GM23338 (cell line): ENCODE data around the gene GIMAP4.

Source experiments
- CTCF ChIP-seq, 2 experiments: fragments of 200-600 bp in 1 of 2; sonication (generic) in 1 of 2; conservative IDR thresholded peaks; 2 replicates each; pipeline versions ENCODE4 v1.5.1 to v1.6.1; 2016 to 2017; ENCODE audit warnings: antibody characterized with exemption in 2 of 2, low read depth in 2 of 2, mild to moderate bottlenecking in 2 of 2, moderate library complexity in 1 of 2
- POLR2AphosphoS5 ChIP-seq: IDR thresholded peaks from 2 replicates; pipeline ENCODE4 v1.6.1; 2016; ENCODE audit warnings: antibody characterized with exemption, low read depth

GRCh38 chr7:150620061-150620460 lies 52.9 kb downstream of the GIMAP4 start:
- TF ChIP-seq CTCF (conservative IDR thresholded peaks at IDR 0.05; ENCODE audit: low read depth in 2 of 2) (no peak), POLR2AphosphoS5 (no peak)
